GM23338 (cell line): ENCODE data around the gene GSTA2. TPM values are rescaled to one million over a fixed set of nuclear protein-coding genes. Genes with fewer than 3 reads are reported as not detected.

Experiments
- ATAC-seq: fragments of 200-7000 bp; cut with Tn5 transposase; 3 replicates; pipeline ENCODE4 v1.9.1; 2020
- DNase-seq: peaks from one replicate; pipeline ENCODE4 v3.0.0-alpha.2; 2015; ENCODE audit warnings: low spot score
- H2AFZ ChIP-seq: fragments of 200-600 bp; sonication (generic); 2 replicates; pipeline ENCODE4 v1.8.0; 2016; ENCODE audit warnings: antibody characterized with exemption, mild to moderate bottlenecking, moderate library complexity
- H3F3A ChIP-seq: fragments of 200-600 bp; sonication (generic); replicated peaks from 2 replicates; pipeline ENCODE4 v1.8.0; 2017; ENCODE audit warnings: antibody characterized with exemption, mixed run types, low read depth
- H3K27ac ChIP-seq: fragments of 200-600 bp; sonication (generic); 2 replicates; pipeline ENCODE4 v1.6.1; 2016; ENCODE audit warnings: low read depth
- H3K27me3 ChIP-seq: fragments of 200-600 bp; sonication (generic); 2 replicates; pipeline ENCODE4 v1.8.0; 2016; ENCODE audit warnings: mild to moderate bottlenecking, mixed run types, moderate library complexity; ENCODE audit not compliant: insufficient read depth
- H3K36me3 ChIP-seq: fragments of 200-600 bp; sonication (generic); 2 replicates; pipeline ENCODE4 v1.8.0; 2016; ENCODE audit warnings: mild to moderate bottlenecking; ENCODE audit not compliant: insufficient read depth
- H3K4me1 ChIP-seq: fragments of 200-600 bp; sonication (generic); 2 replicates; pipeline ENCODE4 v1.8.0; 2016; ENCODE audit warnings: mild to moderate bottlenecking, moderate library complexity; ENCODE audit not compliant: insufficient read depth
- H3K4me2 ChIP-seq: fragments of 200-600 bp; sonication (generic); 2 replicates; pipeline ENCODE4 v1.7.1; 2017; ENCODE audit warnings: mixed run types
- H3K4me3 ChIP-seq: fragments of 200-600 bp; sonication (generic); 2 replicates; pipeline ENCODE4 v1.6.1; 2016; ENCODE audit warnings: mixed run types
- H3K79me2 ChIP-seq: fragments of 200-600 bp; sonication (generic); replicated peaks from 2 replicates; pipeline ENCODE4 v1.8.0; 2017; ENCODE audit warnings: mild to moderate bottlenecking; ENCODE audit not compliant: insufficient read depth
- H3K9me2 ChIP-seq: fragments of 200-600 bp; sonication (generic); 2 replicates; pipeline ENCODE4 v1.8.0; 2017; ENCODE audit not compliant: insufficient read depth
- H4K20me1 ChIP-seq: fragments of 200-600 bp; sonication (generic); replicated peaks from 2 replicates; pipeline ENCODE4 v1.8.0; 2017; ENCODE audit warnings: mild to moderate bottlenecking; ENCODE audit not compliant: insufficient read depth
- H3K27ac Mint-ChIP-seq: 2 replicates; pipeline ENCODE4 v1.8.0; 2020; ENCODE audit warnings: inconsistent platforms, mild to moderate bottlenecking, moderate library complexity, mixed read lengths
- H3K27me3 Mint-ChIP-seq: 3 replicates; pipeline ENCODE4 v1.8.0; 2022; ENCODE audit warnings: low read depth, mild to moderate bottlenecking, moderate library complexity, mixed read lengths, inconsistent platforms; ENCODE audit not compliant: insufficient read depth, poor library complexity
- H3K36me3 Mint-ChIP-seq: 3 replicates; pipeline ENCODE4 v1.8.0; 2021; ENCODE audit warnings: low read depth, mild to moderate bottlenecking, inconsistent platforms, moderate library complexity, mixed read lengths
- H3K4me1 Mint-ChIP-seq: 3 replicates; pipeline ENCODE4 v1.8.0; 2020; ENCODE audit warnings: mild to moderate bottlenecking, inconsistent platforms, mixed read lengths
- H3K4me3 Mint-ChIP-seq: 3 replicates; pipeline ENCODE4 v1.8.0; 2021; ENCODE audit warnings: moderate library complexity, mild to moderate bottlenecking, inconsistent platforms, mixed read lengths
- H3K9me3 Mint-ChIP-seq: 3 replicates; pipeline ENCODE4 v1.8.0; 2020; ENCODE audit warnings: moderate library complexity, mild to moderate bottlenecking, inconsistent platforms, mixed read lengths
- CREB1 ChIP-seq: fragments of 250-450 bp; sonication (Bioruptor Pico); IDR thresholded peaks from 2 replicates; pipeline ENCODE4 v1.5.0; 2020; ENCODE audit warnings: low read depth, mild to moderate bottlenecking, moderate library complexity
- ETS1 ChIP-seq: IDR thresholded peaks from 2 replicates; pipeline ENCODE4 v1.6.1; 2016; ENCODE audit warnings: antibody characterized with exemption
- EZH2 ChIP-seq: fragments of 200-600 bp; sonication (generic); IDR thresholded peaks from one replicate; pipeline ENCODE4 v1.8.0; 2017; ENCODE audit warnings: antibody characterized with exemption, mild to moderate bottlenecking, low read depth; ENCODE audit not compliant: unreplicated experiment
- EZH2phosphoT487 ChIP-seq: fragments of 200-600 bp; sonication (generic); IDR thresholded peaks from one replicate; pipeline ENCODE4 v1.8.1; 2018; ENCODE audit warnings: antibody characterized with exemption; ENCODE audit not compliant: unreplicated experiment
- JUNB ChIP-seq: IDR thresholded peaks from one replicate; pipeline ENCODE4 v1.6.1; 2016; ENCODE audit warnings: antibody characterized with exemption; ENCODE audit not compliant: unreplicated experiment
- NANOG ChIP-seq: IDR thresholded peaks from 2 replicates; pipeline ENCODE4 v1.6.1; 2016; ENCODE audit warnings: antibody characterized with exemption, borderline replicate concordance
- REST ChIP-seq: IDR thresholded peaks from one replicate; pipeline ENCODE4 v1.6.1; 2018; ENCODE audit warnings: antibody characterized with exemption; ENCODE audit not compliant: unreplicated experiment
- ZNF114 ChIP-seq: fragments of 250-450 bp; sonication (Bioruptor Pico); IDR thresholded peaks from 2 replicates; pipeline ENCODE4 v1.5.0; 2020; ENCODE audit warnings: mild to moderate bottlenecking, moderate library complexity
- ZNF331 ChIP-seq: fragments of 250-450 bp; sonication (Bioruptor Pico); IDR thresholded peaks from 2 replicates; pipeline ENCODE4 v1.5.0; 2020; ENCODE audit warnings: low read depth, mild to moderate bottlenecking, moderate library complexity
- ZNF462 ChIP-seq: fragments of 250-450 bp; sonication (Bioruptor Pico); IDR thresholded peaks from 2 replicates; pipeline ENCODE4 v1.5.0; 2020; ENCODE audit warnings: mild to moderate bottlenecking, moderate library complexity
- polyA plus RNA-seq: library from polyadenylated mRNA; unstranded; fragments of >200 nt; fragmentation: Nextera tagmentation; extraction: Ambion mirVana; gene quantifications from 2 replicates; pipeline ENCODE4 v1.2.1, GENCODE V29; 2016
- total RNA-seq: library from RNA; depleted of rRNA; stranded (reverse); fragments of >200 nt; shearing (Covaris generic); gene quantifications from 2 replicates; pipeline ENCODE4 v1.2.3, GENCODE V29; 2014
- TF ChIP-seq, protein P1 (sequence below), 2 experiments: fragments of 200-600 bp in 1 of 2; sonication (generic) in 1 of 2; conservative IDR thresholded peaks; 2 replicates each; pipeline versions ENCODE4 v1.5.1 to v1.6.1; 2016 to 2017; ENCODE audit warnings: antibody characterized with exemption in 2 of 2, low read depth in 2 of 2, mild to moderate bottlenecking in 2 of 2, moderate library complexity in 1 of 2

The GSTA2 gene
- total and polyA plus RNA-seq, 2 experiments from 2014 or later = not detected

GRCh38 chr6:52741872-52742271, 21.4 kb downstream of the GSTA2 start:
- no peak overlapping the region for H3K4me3 ChIP-seq
- TF ChIP-seq, protein P1, sequence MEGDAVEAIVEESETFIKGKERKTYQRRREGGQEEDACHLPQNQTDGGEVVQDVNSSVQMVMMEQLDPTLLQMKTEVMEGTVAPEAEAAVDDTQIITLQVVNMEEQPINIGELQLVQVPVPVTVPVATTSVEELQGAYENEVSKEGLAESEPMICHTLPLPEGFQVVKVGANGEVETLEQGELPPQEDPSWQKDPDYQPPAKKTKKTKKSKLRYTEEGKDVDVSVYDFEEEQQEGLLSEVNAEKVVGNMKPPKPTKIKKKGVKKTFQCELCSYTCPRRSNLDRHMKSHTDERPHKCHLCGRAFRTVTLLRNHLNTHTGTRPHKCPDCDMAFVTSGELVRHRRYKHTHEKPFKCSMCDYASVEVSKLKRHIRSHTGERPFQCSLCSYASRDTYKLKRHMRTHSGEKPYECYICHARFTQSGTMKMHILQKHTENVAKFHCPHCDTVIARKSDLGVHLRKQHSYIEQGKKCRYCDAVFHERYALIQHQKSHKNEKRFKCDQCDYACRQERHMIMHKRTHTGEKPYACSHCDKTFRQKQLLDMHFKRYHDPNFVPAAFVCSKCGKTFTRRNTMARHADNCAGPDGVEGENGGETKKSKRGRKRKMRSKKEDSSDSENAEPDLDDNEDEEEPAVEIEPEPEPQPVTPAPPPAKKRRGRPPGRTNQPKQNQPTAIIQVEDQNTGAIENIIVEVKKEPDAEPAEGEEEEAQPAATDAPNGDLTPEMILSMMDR (conservative IDR thresholded peaks at IDR 0.05; ENCODE audit: low read depth in 2 of 2) = no peak
- TF ChIP-seq REST = no peak
- no peak for TF ChIP-seq ZNF331
- no peak for TF ChIP-seq CREB1 (CRISPR knock-in tag)
- no peak for TF ChIP-seq JUNB
- TF ChIP-seq ZNF114 (CRISPR knock-in tag) = no peak
- no peak for TF ChIP-seq EZH2
- no peak for TF ChIP-seq ETS1
- no peak for TF ChIP-seq NANOG
- no peak for TF ChIP-seq EZH2phosphoT487
- no peak for TF ChIP-seq ZNF462 (CRISPR knock-in tag)
- Mint-ChIP-seq H3K4me3 (no peak overlapping the region), H3K9me3 (peaks cover 21% of the 10 kb centered on the region), H3K36me3 (peaks cover 15% of the 10 kb centered on the region; the same call in 1 of the 3 replicates), H3K4me1 (peaks cover 2% of the 10 kb centered on the region; the same call in 1 of the 3 replicates), H3K27me3 (peaks cover 5% of the 10 kb centered on the region), H3K27ac (no peak overlapping the region)
- H4K20me1 ChIP-seq = no peaks in the 10 kb centered on the region
- H3K4me2 ChIP-seq = no peak overlapping the region
- DNase-seq (no peak), ATAC-seq (no peak)
- H3F3A ChIP-seq = no peaks in the 10 kb centered on the region
- H3K79me2 ChIP-seq = no peaks in the 10 kb centered on the region
- H3K27ac ChIP-seq = no peak overlapping the region
- no peaks in the 10 kb centered on the region for H3K27me3 ChIP-seq
- H3K9me2 ChIP-seq = peaks cover 11% of the 10 kb centered on the region; the same call in 1 of the 2 replicates
- no peaks in the 10 kb centered on the region for H3K36me3 ChIP-seq
- no peaks in the 10 kb centered on the region for H3K4me1 ChIP-seq
- no peak overlapping the region for H2AFZ ChIP-seq
